SHP77 treated with DMSO at 0.1 percent for 48 hours (cell line): ENCODE measurements around the gene NDST3.

Experiments used
- DNase-seq: peaks from one replicate; lab custom pipeline; 2025; lab: John Stamatoyannopoulos, UW

NDST3 gene

GRCh38 chr4:118081434-118081833 lies 47.1 kb downstream of the NDST3 start:
- DNase-seq: no peak

GRCh38 chr4:118082182-118082581 lies 47.9 kb downstream of the NDST3 start:
- DNase-seq: no peak

GRCh38 chr4:118085700-118086099 lies 51.4 kb downstream of the NDST3 start:
- no peak for DNase-seq

- DNase-seq: no peak
Observed at GRCh38 chr4:118086344-118086743, 52.1 kb downstream of the NDST3 start.

GRCh38 chr4:118087366-118087765 lies 53.1 kb downstream of the NDST3 start:
- no peak for DNase-seq

- no peak for DNase-seq
Observed at GRCh38 chr4:118099106-118099505, 64.8 kb downstream of the NDST3 start.

- no peak for DNase-seq
Observed at GRCh38 chr4:118102195-118102594, 67.9 kb downstream of the NDST3 start.

GRCh38 chr4:118112117-118113046 lies 78.1 kb downstream of the NDST3 start:
- DNase-seq: no peak

- no peak for DNase-seq
Observed at GRCh38 chr4:118113220-118113619, 78.9 kb downstream of the NDST3 start.

- no peak for DNase-seq
Observed at GRCh38 chr4:118114720-118115119, 80.4 kb downstream of the NDST3 start.

- no peak for DNase-seq
Observed at GRCh38 chr4:118120120-118120760, 86.0 kb downstream of the NDST3 start.

- DNase-seq: no peak
Observed at GRCh38 chr4:118124997-118125396, 90.7 kb downstream of the NDST3 start.

GRCh38 chr4:118139241-118139640 lies 105.0 kb downstream of the NDST3 start:
- DNase-seq: no peak

GRCh38 chr4:118141240-118141639 lies 107.0 kb downstream of the NDST3 start:
- DNase-seq: no peak

GRCh38 chr4:118154649-118155048 lies 120.4 kb downstream of the NDST3 start:
- DNase-seq: no peak

GRCh38 chr4:118155516-118155915 lies 121.2 kb downstream of the NDST3 start:
- DNase-seq: no peak

- no peak for DNase-seq
Observed at GRCh38 chr4:118158763-118159375, 124.6 kb downstream of the NDST3 start.

- no peak for DNase-seq
Observed at GRCh38 chr4:118167306-118167705, 133.0 kb downstream of the NDST3 start.

- DNase-seq: no peak
Observed at GRCh38 chr4:118171381-118171780, 137.1 kb downstream of the NDST3 start.

GRCh38 chr4:118173126-118173525 lies 138.8 kb downstream of the NDST3 start:
- DNase-seq: no peak

- no peak for DNase-seq
Observed at GRCh38 chr4:118173956-118174725, 139.9 kb downstream of the NDST3 start.

- no peak for DNase-seq
Observed at GRCh38 chr4:118175506-118175905, 141.2 kb downstream of the NDST3 start.
